ENCODE measurements around the gene TOPORS.
A peak's percentile ranks its signal among the peaks of the same experiment; 100 is the strongest.
"Not testable (repeated sequence)": the region's sequence is repeated elsewhere in the genome, so short reads cannot be mapped to it uniquely, and the experiment has no call there.

TOPORS gene

DNA sequence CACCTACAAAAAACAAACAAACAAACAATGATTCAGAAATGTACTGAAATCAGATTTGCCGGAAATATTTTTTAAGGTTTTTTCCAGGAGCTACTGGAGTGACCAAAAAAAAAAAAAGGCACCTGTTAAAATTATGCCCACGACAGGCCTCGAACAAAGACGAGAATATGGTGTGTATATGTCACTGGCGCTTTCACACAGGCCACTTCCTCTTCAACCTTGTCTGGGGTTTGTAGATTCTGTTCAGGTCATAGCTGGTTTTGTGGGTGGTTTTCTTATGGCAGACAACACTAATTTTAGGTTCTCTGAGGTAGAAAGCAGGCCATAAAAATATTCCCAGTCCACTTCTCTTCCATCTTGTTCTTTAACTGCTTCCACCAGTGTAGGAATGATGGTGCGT, 13.6 kb upstream of the TOPORS start:
- DNase-seq, result no peak

DNA sequence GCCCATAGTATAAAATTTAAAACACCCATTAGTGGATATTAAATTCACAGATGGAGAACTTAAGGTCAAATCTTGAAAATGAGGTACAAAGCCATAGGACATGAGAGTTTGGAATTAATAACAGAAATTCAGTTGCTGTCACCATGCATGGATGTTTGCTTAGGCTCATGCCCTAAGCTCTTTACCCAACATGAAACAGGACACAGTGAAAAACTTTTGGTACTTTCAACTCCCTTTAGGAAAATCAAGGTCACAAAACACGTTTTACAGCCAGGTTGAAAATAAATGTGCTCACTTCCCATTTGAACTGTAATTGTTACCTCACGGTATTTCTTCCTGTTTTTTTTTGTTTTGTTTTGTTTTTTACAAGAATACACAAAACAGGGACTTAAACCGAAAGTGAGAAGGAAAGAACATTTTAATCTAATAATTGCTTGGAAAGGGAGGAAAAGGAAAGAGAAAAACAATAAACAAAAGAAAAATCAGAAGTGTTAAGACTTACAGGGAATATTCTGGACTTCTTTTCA, 6.1 kb upstream of the TOPORS start:
- no peak for DNase-seq

DNA sequence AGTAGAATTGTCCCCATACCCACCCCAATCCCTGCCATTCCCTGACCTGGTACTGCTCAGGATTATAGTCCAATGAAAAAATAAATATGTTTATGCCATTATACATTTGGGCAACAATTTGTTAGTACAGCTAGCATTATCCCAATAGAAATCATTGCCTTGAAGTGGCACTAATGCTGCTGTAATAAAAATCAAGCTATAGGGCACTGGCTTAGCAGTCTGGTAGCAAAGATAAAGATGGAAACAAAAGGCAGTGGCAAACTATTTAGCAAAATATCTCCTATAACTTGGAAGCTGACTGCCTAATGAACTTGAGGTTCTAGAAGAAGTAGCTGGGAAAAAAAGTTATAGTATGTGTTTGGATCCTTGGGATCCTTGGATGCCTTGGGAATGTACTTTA, 2.2 kb upstream of the TOPORS start:
- DNase-seq, result no peak

DNA sequence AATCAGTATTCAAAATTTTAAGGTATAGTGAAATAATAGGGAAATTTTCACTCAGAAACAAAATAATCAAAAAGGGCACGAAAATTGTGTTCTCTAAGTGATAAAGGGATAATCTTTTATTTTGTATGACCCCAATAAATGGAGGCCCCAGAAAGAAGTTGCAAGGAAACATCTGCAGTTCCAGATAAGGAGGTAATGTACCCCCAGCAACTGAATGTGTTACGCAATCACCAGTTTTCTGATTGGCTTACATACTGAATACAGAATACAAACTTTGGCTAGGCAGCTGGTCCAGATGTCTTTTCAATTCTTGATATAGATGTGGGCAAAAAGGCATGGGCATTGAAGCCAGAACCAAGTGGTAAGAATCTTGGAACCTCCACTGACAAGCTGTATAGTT, 1.7 kb upstream of the TOPORS start:
- no peak for DNase-seq

DNA sequence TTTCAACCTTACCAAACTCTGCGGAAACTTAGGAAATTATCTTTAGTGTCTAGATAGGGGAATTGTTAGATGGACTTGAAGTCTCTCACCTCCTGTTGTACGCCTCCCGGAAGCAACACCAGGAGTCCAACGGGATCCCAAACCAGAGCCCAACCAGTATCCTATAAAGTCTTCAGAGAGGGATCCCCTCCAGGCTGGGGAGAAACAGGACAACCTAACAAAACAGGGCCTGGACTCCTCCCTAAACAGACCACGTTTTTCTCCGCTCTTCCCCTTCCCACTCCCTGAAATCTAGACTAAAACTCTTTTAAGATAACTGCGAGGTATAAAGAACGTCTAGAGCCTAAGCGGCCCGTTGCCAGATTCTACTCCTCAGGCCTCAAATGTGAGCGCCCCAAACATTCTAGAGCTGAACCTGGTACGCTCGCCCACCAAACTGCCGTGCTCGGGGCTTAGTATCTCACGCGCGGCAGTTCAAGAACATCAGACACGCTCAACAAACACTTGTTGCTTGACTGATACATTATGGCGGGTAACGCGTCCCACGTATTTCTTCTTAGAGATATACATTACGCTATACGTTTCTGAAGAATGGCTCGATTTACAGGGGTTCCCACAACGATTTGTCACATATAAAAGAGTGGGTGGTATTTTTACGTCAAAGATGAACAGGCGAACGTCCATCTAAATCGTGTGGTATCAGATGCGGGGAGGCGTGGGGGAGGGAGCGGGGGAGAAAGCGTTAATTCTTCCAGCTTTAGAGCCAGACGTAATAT, 922 bp downstream of the TOPORS start:
- DNase-seq, result peak; percentile 53 to 59

DNA sequence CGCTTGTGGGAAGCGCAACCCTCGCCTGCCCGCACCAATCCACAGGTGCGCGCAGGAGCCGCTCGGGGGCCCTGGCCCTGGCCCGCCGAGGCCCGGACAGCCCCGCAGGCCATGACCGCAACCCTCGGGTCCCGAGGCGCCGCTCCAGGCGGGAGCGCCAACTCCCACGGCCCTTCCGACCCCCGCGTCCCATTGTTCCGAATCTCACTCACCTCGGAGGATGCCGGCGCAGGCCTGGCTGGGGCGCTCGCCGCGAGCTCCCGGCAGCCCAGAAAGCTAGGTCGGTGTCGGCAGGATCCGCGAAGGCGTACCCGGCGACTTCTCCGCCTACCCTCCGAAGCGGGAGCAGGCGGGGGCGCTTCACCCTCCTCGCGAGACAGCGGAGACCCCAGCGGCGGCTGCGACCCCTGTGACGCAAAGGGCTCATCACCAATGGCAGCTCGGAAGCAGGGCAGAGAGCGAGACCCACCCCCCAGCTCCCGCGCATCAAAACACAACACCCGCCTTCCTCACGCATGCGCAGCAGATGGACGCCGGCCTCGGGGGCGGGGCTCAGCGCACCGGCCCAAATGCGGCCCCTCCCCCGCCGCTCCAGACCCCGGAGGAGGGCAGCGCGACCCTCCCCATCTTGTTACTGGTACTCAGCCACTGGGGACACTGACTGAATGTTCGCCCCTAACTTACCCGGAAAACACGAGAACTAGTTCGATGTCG, 1.7 kb downstream of the TOPORS start:
- peak; percentile 91 to 92 for DNase-seq

DNA sequence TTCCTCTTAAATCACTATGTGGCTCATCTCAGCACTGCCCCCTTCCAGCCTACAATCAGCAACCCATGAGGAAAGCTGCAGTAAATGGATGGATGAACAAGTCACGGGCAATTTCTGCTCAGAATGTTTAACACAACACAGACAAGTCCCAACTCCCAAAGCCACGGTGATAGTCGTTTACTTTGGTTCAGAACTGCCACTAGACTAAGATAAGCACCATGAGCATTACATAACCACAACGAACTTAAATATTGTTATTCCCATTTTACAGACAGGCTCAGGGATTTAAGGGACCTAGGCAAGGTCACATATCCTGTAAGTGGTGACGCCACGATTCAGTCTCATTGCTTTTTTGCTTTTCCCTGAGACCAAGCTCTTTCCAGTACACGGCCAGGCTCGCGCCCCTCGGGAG, 2.2 kb downstream of the TOPORS start:
- no peak for DNase-seq

DNA sequence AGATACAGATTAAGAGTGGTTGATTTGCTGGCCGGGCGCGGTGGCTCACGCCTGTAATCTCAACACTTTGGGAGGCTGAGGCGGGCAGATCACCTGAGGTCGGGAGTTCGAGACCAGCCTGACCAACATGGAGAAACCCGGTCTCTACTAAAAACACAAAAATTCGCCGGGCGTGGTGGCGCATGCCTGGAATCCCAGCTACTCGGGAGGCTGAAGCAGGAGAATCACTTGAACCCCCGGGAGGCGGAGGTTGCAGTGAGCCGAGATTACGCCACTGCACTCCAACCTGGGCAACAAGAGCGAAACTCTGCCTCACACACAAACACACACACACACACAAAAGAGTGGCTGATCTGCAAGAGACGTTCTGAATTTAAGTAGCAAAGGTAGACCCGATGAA, 4.2 kb downstream of the TOPORS start:
- DNase-seq, result not testable (repeated sequence)

DNA sequence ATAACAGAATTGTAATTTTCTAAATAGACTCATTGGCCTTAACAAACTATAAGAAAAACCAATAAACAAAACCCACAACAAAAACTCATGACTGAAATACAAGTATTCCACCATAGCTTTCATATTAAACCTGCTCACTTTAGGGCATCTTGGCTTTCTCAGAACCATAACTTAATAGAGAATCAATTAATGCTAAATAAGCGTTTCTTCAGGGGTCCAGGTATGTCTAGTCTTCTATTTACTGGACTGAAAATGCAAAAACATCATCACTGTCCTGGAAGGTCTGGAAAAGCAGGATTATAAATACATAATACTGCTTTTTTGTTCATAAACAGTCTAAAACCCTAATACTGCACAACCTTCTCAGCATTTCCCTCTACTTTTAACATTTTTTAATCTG, 6.5 kb downstream of the TOPORS start:
- DNase-seq, result no peak

DNA sequence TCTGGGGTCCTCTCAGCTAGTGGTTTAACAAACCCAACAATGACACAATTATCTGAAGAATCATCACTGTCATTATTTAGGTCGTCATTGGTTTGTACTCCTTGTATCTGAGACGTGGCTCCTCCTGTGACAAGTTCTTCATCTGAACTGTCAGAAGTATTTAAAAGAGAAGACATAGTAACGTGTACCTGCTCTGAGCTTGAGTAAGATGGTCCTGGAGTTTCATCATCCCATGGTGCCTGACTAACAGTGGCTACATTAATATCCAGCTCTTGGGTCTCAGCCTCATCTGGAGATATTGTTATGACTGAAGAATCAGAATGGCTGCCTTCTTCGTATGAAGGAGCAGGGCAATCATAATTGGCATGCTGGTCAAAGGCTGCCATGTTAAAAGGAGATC, 9.3 kb downstream of the TOPORS start:
- no peak for DNase-seq

DNA sequence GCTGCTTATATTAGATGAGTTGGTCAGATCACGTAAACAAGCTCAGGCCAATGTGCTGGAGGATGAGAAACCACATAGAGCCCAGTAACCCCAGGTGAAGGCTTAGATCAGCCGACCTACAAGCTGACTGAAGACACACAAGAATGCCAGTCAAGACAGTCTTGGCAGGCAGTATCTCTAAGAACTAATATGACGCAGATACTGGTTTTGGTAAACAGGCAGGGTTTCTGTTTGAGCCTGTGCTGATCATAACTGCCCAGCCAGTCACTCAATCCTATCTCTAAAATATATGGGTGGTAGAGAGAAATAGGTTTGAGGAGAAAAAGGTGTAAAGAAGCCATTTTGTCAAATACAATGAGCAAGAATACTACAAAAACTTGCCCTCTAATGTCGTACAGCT, 18.6 kb downstream of the TOPORS start:
- no peak for DNase-seq

DNA sequence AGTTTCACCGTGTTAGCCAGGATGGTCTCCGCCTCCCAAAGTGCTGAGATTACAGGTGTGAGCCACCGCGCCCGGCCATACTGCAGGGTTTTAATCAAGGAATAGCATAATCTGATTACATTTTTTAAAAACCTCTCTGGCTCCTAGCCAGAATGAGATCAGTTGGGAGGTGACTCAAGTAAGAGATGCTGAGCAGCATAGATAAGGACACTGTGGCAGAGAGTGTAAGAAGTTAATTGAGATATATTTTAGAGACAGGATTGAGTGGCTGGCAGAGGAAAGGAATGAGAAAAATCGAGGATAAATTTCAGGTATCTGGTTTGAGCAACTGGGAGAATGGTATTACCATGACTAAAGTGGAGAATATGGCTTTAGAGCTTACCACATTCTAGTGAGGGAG, 19.1 kb downstream of the TOPORS start:
- DNase-seq, result no peak

DNA sequence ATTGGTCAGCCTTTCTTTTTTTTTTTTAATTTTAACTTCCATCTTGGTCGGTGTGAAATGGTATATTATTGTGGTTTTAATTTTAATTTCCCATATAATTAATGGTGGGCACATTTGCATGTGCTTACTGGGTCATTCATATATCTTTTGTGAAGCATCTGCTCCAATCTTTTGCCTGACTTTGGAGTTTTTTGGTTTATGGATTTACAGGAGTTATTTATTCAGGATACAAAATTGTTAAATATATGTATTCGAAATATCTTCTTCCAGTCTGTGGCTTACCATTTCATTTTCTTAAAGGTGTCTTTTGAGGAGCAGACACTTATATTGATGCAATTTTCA, 25.7 kb downstream of the TOPORS start:
- DNase-seq, result no peak

DNA sequence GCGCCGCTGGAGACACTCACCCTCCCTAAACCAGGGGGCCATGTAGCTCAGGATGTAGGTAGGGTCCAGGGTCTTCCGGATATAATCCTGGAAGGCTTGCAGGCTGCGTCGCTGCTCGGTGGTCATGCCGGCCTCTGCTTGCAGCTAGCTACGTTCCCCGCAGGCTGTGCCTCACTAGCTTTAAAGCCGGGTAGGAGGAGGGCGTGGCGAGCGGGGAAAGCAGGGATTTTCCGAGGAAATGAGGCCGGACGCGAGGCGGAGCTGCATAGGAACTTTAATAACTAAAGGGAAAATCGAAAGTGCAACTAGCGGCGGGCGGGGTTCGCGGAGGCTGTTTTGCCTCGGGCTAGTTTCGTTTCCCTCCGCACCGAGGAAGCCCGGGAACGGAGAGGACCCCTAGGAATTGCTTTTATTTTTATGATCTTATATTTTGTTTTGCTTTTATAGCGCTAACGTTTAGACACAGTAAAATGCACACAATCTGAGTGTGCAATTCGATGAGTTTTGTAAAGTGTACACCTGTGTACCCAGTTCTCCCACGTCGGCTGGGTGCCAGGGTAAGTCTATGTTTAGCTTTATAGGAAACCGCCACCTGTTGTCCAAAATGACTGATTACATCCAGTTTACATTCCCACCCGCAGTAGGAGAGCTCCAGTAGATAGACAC, 26.2 kb downstream of the TOPORS start, which contains the start of gene RIGI:
TSS of gene RIGI (minus strand) at position 156 of the 666 bp plus-strand sequence. CDS start at position 126, 30 bp downstream.
- peak; percentile 77 to 84 for DNase-seq

DNA sequence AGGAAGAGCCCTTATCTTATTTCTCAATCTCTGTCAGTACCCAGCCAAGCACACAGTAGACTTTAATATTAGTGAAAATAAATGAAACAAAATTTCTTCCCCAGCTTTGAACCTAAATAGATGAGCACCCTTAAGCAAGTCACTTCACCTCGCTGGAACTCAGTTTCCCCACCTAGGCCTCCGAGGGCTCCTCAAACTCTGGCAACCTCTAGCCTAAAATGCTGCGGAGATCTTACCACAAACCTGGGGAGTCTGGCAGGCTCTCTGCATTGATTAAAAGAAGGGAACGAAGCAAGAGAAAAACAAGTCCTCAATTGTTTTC, 26.7 kb downstream of the TOPORS start:
- DNase-seq, result no peak

DNA sequence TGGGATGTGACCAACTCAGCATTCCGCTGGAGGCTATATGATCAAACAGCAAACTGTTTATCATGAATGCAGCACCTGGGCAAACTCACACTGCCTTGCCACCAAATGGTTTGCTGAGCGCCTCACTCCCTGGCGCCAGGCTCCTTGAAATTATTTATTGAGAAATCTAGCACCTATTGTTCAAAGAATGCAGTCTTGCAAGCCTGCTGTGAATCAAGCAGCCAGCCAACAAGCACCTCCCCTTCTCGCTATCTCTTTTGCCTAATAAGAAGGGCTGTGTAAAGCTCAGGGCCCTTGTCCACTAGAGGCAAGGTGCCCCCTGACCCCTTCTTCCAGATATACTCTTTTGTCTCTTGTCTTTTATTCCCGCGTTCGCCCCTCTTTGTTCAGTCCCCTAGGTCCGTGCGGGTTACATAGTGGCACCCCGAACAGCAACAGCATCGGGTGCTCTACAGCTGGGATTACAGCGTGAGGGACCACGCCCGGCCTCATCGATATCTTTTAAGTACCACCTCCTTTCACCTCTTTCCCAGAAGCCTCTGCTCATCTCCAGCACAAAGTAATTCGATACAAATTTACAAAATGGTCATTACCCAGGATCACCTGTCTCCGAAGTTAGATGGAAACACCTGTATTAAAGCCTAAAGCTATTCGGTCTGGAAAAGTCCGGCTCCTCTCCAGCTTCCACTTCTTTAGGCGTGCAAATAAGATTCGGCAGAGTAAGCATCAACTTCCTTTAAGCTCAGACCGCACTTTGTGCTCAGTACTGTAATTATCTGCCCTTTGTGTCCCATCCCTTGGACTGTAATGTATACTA, 27.3 kb downstream of the TOPORS start:
- peak; percentile 9 to 37 for DNase-seq

DNA sequence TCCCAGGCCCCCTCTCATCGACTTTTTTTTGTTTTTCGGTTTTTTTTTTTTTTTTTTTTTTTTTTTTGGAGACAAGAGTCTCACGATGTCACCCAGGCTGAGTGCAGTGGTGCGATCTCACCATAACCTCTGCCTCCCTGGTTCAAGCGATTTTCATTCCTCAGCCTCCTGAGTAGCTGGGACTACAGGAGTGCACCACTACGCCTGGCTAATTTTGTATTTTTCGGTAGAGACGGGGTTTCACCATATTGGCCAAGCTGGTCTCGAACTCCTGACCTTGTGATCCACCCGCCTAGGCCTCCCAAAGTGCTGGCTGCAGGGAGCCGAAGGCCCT, 27.9 kb downstream of the TOPORS start:
- not testable (repeated sequence) for DNase-seq

DNA sequence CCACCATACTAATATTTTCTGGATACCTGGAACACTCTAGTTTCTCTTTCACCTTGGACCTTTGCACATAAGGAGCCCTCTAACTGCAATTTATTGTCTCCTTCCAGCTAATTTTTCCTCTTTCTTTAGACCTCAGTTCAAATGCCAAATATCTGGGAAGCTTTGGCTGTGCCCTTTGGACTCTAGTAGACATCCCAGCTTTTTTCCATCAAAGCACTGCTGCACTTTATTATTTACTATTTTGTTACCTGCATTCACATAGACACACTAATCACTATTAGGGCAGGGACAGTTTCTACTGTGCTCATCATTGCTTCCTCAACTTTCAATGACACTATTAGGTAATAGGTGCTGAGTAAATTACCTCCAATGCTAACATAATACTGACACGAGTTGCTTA, 28.5 kb downstream of the TOPORS start:
- no peak for DNase-seq

DNA sequence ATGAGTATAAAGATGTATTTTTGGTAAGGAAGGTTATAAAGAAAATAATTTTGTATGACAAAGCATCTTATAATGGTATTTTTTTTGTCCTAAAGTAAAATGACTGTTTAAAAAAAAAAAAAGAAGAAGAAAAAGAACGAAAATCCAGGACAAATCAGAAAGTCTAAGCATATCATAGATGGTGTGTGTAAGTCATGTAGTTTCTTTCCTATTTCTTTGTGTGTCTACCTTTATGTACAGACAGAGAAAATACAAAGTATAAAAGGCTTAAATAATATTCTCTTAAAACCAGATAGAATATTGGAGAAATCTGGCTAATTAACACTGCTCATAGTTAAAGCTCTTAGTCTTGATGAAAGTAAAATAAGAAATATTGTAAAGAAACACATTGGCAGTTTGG, 34.1 kb downstream of the TOPORS start:
- no peak for DNase-seq

DNA sequence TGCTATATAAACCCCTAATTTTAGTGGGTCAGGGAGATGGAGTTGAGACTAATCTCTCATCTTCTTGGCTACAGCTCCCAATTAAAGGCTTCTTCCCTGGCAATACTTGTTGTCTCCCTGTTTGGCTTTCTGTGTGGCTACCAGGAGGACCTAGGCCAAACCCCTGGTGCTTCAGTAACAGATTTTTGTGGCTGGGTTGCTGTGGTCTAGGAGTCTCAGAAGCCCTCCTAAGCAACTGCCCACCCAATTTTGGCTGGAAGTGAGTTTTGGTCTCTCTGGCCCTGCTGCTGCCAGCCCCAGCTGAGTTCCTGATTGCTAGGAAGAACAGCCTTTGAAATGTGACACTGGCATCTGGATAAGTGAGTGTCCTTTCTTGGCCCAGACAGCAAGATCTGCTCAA, 36.1 kb downstream of the TOPORS start:
- DNase-seq, result no peak

DNA sequence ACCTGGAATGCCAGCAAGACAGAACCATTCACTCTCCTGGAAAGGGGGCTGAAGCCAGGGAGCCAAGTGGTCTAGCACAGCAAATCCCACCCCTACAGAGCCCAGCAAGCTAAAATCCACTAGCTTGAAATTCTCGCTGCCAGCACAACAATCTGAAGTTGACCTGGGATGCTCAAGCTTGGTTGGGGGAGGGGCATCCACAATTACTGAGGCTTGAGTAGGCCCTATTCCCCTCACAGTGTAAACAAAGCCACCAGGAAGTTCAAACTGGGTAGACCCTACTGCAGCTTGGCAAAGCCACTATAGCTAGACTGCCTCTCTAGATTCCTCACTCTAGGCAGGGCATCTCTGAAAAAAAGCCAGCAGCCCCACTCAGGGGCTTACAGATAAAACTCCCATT, 43.7 kb downstream of the TOPORS start:
- no peak for DNase-seq

DNA sequence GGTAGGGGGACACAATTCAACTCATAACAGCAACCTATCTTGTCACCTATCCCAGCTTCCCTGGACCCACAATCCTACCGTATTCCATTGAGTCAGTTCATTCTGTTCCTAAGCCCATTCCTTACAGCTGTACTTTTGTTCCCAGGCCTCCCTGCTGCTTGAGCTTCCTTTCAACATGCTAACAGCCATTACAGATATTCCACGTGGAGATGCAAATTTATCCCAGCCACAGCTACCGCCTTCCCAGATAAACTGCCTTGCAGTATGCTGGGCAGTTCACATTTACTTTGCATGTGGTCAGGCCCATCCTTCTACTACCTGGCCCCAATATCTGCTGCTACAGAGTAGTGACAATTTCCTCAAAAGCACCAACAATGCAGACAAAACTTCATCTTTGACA, 49.4 kb downstream of the TOPORS start:
- DNase-seq, result no peak

DNA sequence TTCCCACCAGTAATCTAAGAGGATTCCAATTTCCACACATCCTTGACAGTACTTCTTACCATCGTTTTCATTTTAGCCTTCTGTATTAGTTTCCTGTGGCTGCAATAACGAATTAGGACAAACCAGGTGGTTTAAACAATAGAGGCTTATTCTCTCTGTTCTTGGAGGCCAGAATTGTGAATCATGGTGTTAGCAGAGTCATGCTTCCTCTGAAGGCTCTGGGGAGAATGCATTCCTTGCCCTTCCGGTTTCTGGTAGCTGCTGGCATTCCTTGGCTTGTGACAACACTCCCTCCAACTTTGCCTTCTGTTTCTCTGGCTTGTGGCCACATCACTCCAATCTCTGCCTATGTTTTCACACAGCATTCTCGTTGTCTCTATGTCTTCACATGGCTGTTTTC, 49.9 kb downstream of the TOPORS start:
- DNase-seq, result no peak

Measured in activated CD4-positive, alpha-beta T cell treated with anti-CD3 and anti-CD28 coated beads, Interleukin-2, amount 50 U/mL, for 48 hours (primary cell).